Astrocyte (in vitro differentiated cells and primary cell): Measurements from ENCODE around the gene RCC2. TPM values are rescaled to one million over a fixed set of nuclear protein-coding genes. Genes with fewer than 3 reads are reported as not detected.
"Not testable (repeated sequence)": the region's sequence is repeated elsewhere in the genome, so short reads cannot be mapped to it uniquely, and the experiment has no call there.

Experiments used
- DNase-seq: peaks from one replicate; pipeline ENCODE4 v3.0.0-alpha.2; 2010; ENCODE audit warnings: low read depth
- FAIRE-seq: peaks from 2 replicates; lab custom pipeline; 2011; peaks lifted over from hg19 to GRCh38; lab: Jason Lieb, UNC
- H2AFZ ChIP-seq: 2 replicates; pipeline ENCODE4 v1.6.0; 2012; ENCODE audit warnings: low read depth, low read length, inconsistent platforms
- H3K27ac ChIP-seq: 2 replicates; pipeline ENCODE4 v1.5.1; 2011; ENCODE audit warnings: low read depth, low read length, inconsistent platforms
- H3K27me3 ChIP-seq: 2 replicates; pipeline ENCODE4 v1.6.0; 2011; ENCODE audit warnings: low read length, inconsistent platforms; ENCODE audit not compliant: insufficient read depth
- H3K36me3 ChIP-seq: 2 replicates; pipeline ENCODE4 v1.5.1; 2011; ENCODE audit warnings: low read length, inconsistent platforms; ENCODE audit not compliant: insufficient read depth
- H3K4me1 ChIP-seq: 2 replicates; pipeline ENCODE4 v1.5.1; 2011; ENCODE audit warnings: low read length, inconsistent platforms; ENCODE audit not compliant: insufficient read depth
- H3K4me2 ChIP-seq: 2 replicates; pipeline ENCODE4 v1.6.0; 2012; ENCODE audit warnings: low read length, inconsistent platforms
- H3K4me3 ChIP-seq: 2 replicates; pipeline ENCODE4 v1.5.1; 2011; ENCODE audit warnings: low read depth, mild to moderate bottlenecking, low read length, inconsistent platforms; ENCODE audit not compliant: insufficient read depth
- H3K79me2 ChIP-seq: 2 replicates; pipeline ENCODE4 v1.6.0; 2012; ENCODE audit warnings: mild to moderate bottlenecking, low read length, inconsistent platforms; ENCODE audit not compliant: insufficient read depth
- H3K9ac ChIP-seq: 2 replicates; pipeline ENCODE4 v1.6.0; 2012; ENCODE audit warnings: mild to moderate bottlenecking, low read length, inconsistent platforms
- H3K9me3 ChIP-seq: 2 replicates; pipeline ENCODE4 v1.5.1; 2012; ENCODE audit warnings: low read depth, mild to moderate bottlenecking, low read length, inconsistent platforms; ENCODE audit not compliant: insufficient read depth
- H4K20me1 ChIP-seq: 2 replicates; pipeline ENCODE4 v1.6.0; 2012; ENCODE audit warnings: low read length, inconsistent platforms; ENCODE audit not compliant: insufficient read depth
- H3K27ac Mint-ChIP-seq: one replicate; pipeline ENCODE4 v1.8.0; 2021; ENCODE audit warnings: mild to moderate bottlenecking, mixed read lengths; ENCODE audit not compliant: unreplicated experiment
- H3K27me3 Mint-ChIP-seq: one replicate; pipeline ENCODE4 v1.8.0; 2021; ENCODE audit warnings: low read depth, mixed read lengths; ENCODE audit not compliant: unreplicated experiment
- H3K36me3 Mint-ChIP-seq: one replicate; pipeline ENCODE4 v1.8.0; 2021; ENCODE audit warnings: low read depth, mixed read lengths; ENCODE audit not compliant: unreplicated experiment
- H3K4me1 Mint-ChIP-seq: one replicate; pipeline ENCODE4 v1.8.0; 2021; ENCODE audit warnings: low read depth, mixed read lengths; ENCODE audit not compliant: unreplicated experiment
- H3K4me3 Mint-ChIP-seq: one replicate; pipeline ENCODE4 v1.8.0; 2021; ENCODE audit warnings: mild to moderate bottlenecking, moderate library complexity, mixed read lengths; ENCODE audit not compliant: unreplicated experiment
- H3K9me3 Mint-ChIP-seq: one replicate; pipeline ENCODE4 v1.8.0; 2021; ENCODE audit warnings: mild to moderate bottlenecking, mixed read lengths; ENCODE audit not compliant: unreplicated experiment
- CTCF ChIP-seq: IDR thresholded peaks from 2 replicates; pipeline ENCODE4 v1.5.1; 2011; ENCODE audit warnings: low read depth, mild to moderate bottlenecking, inconsistent platforms, low read length, moderate library complexity; ENCODE audit not compliant: insufficient read depth
- EZH2 ChIP-seq: IDR thresholded peaks from 2 replicates; pipeline ENCODE4 v1.6.1; 2012; ENCODE audit warnings: mild to moderate bottlenecking, low read length, inconsistent platforms; ENCODE audit not compliant: insufficient read depth
- total RNA-seq: library from RNA; stranded (reverse); gene quantifications from 2 replicates; pipeline ENCODE4 v1.2.1, GENCODE V29; 2021

RCC2 gene
- total RNA-seq, 1 donor from 2014 or later = 103 TPM

GRCh38 chr1:17472814-17473213 is 33.3 kb upstream of the RCC2 start:
- DNase-seq (no peak), FAIRE-seq (no peak)
- H3K9me3 ChIP-seq = no peaks in the 10 kb centered on the region
- H3K4me3 ChIP-seq = no peak overlapping the region
- H3K27ac ChIP-seq = no peak overlapping the region
- no peaks in the 10 kb centered on the region for H3K27me3 ChIP-seq
- Mint-ChIP-seq H3K4me3 (no peak overlapping the region), H3K36me3 (no peaks in the 10 kb centered on the region), H3K27ac (no peak overlapping the region), H3K27me3 (peaks cover 3% of the 10 kb centered on the region), H3K9me3 (no peaks in the 10 kb centered on the region), H3K4me1 (peaks cover 2% of the 10 kb centered on the region)
- no peak overlapping the region for H3K9ac ChIP-seq
- no peak overlapping the region for H3K4me2 ChIP-seq
- TF ChIP-seq EZH2 (no peak), CTCF (no peak)
- no peaks in the 10 kb centered on the region for H3K4me1 ChIP-seq
- no peaks in the 10 kb centered on the region for H3K36me3 ChIP-seq
- H2AFZ ChIP-seq = no peak overlapping the region
- H4K20me1 ChIP-seq = no peaks in the 10 kb centered on the region
- no peaks in the 10 kb centered on the region for H3K79me2 ChIP-seq

- no peaks in the 10 kb centered on the region for H3K27me3 ChIP-seq
- FAIRE-seq (no peak), DNase-seq (no peak)
- no peak overlapping the region for H3K4me3 ChIP-seq
- no peaks in the 10 kb centered on the region for H4K20me1 ChIP-seq
- H2AFZ ChIP-seq = no peak overlapping the region
- Mint-ChIP-seq H3K27ac (no peak overlapping the region), H3K4me3 (no peak overlapping the region), H3K27me3 (peaks cover 3% of the 10 kb centered on the region), H3K9me3 (no peaks in the 10 kb centered on the region), H3K36me3 (no peaks in the 10 kb centered on the region), H3K4me1 (peaks cover 2% of the 10 kb centered on the region)
- no peaks in the 10 kb centered on the region for H3K9me3 ChIP-seq
- no peaks in the 10 kb centered on the region for H3K79me2 ChIP-seq
- H3K36me3 ChIP-seq = no peaks in the 10 kb centered on the region
- no peaks in the 10 kb centered on the region for H3K4me1 ChIP-seq
- no peak overlapping the region for H3K4me2 ChIP-seq
- H3K9ac ChIP-seq = no peak overlapping the region
- no peak overlapping the region for H3K27ac ChIP-seq
- TF ChIP-seq EZH2 = no peak
- TF ChIP-seq CTCF = no peak
These were observed 31.9 kb upstream of the RCC2 start for GRCh38 chr1:17471393-17471792.

- no peak overlapping the region for H3K4me3 Mint-ChIP-seq
- H3K9me3 Mint-ChIP-seq = no peaks in the 10 kb centered on the region
- FAIRE-seq (no peak), DNase-seq (no peak)
- no peak overlapping the region for H3K27ac ChIP-seq
- no peaks in the 10 kb centered on the region for H3K4me1 ChIP-seq
- no peaks in the 10 kb centered on the region for H3K9me3 ChIP-seq
- H3K79me2 ChIP-seq = no peaks in the 10 kb centered on the region
- no peak overlapping the region for H3K27ac Mint-ChIP-seq
- H3K4me2 ChIP-seq = no peak overlapping the region
- no peaks in the 10 kb centered on the region for H3K36me3 Mint-ChIP-seq
- TF ChIP-seq EZH2 (no peak), CTCF (no peak)
- H3K27me3 ChIP-seq = no peaks in the 10 kb centered on the region
- H3K4me1 Mint-ChIP-seq = no peaks in the 10 kb centered on the region
- peaks cover 5% of the 10 kb centered on the region for H3K27me3 Mint-ChIP-seq
- no peak overlapping the region for H2AFZ ChIP-seq
- no peak overlapping the region for H3K4me3 ChIP-seq
- H3K36me3 ChIP-seq = no peaks in the 10 kb centered on the region
- H3K9ac ChIP-seq = no peak overlapping the region
- no peaks in the 10 kb centered on the region for H4K20me1 ChIP-seq
These were observed 30.7 kb upstream of the RCC2 start for GRCh38 chr1:17470021-17470799.

GRCh38 chr1:17468357-17469265 is 29.1 kb upstream of the RCC2 start:
- not testable (repeated sequence) for H3K79me2 ChIP-seq, H3K27me3 Mint-ChIP-seq, H3K4me1 ChIP-seq, H2AFZ ChIP-seq, DNase-seq, H4K20me1 ChIP-seq, H3K4me3 Mint-ChIP-seq, H3K4me3 ChIP-seq, H3K27me3 ChIP-seq, H3K9me3 Mint-ChIP-seq, H3K36me3 Mint-ChIP-seq, H3K9me3 ChIP-seq, H3K27ac ChIP-seq, H3K36me3 ChIP-seq, FAIRE-seq, H3K4me2 ChIP-seq, H3K4me1 Mint-ChIP-seq, H3K27ac Mint-ChIP-seq, H3K9ac ChIP-seq
